HG02870 (cell line): Measurements from ENCODE around the gene RALGPS1.

ENCODE experiments used
- ATAC-seq: cut with Tn5 transposase; IDR thresholded peaks from one replicate; pipeline ENCODE4 v1.9.1; 2021; ENCODE audit warnings: mild to moderate bottlenecking, moderate library complexity; ENCODE audit not compliant: unreplicated experiment

RALGPS1 gene

DNA sequence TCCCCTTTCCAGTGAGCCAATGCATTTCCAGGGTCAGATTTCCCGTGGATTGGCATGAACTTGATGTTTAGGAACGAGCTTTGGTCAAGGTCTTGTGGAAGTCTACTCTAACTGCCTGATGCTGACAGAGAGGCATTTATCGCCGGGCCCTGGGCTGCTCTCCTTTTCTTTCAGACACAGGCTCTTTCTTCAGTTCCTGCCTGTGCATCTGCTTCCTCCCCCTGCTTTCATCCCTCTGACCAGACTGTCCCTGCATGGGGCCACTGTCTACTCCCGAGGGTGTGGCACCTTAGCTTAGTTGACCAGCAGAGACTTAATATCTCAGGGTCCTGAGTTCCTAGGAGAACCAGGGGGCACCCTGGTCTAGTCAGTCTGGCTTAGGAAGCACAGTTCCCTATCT lies 41.2 kb downstream of the RALGPS1 start:
- ATAC-seq, result no peak

DNA sequence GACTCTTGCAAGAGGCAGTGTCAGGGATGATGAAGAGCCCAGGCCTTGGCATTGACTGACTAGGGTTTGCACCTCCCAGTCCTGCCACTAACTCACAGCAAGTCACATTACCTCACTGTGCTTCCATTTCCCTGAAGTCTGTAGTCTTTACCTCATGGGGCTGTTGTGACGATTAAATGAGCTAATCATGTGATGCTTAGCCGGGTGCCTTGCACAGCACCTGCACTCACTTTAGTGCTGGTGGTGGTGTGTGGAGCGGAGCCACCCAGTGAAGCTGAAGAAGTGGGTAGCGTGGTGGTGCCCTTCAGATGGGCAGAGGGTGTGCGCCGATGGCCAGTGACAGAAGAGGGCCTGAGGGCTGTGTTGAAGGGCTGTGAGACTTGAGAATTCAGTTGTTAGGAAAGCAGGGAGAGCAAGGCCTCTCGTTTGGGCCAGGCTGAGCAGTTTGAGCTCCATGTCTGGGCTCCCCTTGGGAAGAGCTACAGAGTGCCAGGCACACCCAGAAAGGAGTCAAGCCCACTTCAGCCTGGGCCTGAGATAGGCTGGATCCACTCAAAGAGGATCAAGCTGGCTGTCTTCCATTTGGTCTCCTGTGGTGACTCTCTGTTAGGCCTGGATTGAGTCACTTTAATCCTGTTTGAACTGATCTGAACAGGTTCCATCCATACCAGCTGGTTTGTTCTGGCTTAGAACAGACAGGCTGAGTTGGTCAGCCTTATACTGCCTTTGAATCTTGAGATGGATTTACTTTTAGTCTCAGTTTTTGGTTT lies 42.5 kb downstream of the RALGPS1 start:
- no peak for ATAC-seq

DNA sequence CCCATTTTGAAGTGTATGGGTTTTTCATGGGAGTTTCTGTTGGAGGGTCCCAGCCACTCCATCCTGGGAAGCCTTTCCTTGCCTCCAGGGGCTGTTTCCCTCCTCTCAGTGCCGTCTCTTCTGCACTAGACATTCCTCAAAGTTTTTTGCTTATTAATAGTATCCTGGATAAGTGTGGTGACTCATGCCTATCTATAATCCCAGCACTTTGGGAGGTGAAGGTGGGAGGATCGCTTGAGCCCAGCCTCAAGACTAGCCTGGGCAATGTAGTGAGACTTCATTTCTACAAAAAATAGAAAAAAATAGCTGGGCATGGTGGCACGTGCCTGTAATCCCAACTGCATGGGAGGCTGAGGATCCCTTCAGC lies 43.1 kb downstream of the RALGPS1 start:
- no peak for ATAC-seq

DNA sequence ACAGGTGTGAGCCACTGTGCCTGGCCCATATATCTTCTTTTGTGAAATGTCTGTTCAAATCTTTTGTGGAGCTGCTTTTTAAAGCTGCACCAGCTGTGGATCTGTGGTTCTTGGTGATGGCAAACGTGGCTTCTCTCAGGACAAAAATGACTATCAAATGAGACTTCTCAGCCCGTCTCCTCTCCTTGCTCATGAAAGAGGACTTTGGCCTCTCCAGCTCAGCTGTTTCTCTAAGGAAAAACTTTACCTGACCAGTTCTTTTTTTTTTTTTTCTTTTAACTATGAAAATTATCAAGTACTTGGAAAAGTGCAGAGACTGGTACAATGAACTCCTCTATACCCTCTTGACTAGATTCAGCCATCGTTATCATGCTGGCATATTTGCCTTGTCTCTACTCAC lies 44.8 kb downstream of the RALGPS1 start:
- ATAC-seq, result no peak

DNA sequence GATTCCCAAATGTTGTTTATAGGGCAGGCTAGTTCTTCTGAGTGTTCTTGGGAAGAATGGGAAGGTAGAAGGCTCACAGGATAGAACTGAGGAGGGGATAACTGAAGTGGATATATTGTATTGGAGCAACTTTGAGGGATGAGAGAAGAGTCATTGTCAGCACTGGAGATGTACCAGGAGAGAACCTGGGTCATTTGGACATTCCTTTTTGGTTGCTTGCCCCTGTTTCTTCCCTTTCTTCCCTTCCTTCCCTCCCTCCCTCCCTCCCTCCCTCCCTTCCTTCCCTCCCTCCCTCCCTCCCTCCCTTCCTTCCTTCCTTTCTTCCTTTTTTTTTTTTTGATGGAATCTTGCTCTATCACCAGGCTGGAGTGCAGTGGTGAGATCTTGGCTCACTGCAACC lies 45.3 kb downstream of the RALGPS1 start:
- no peak for ATAC-seq

DNA sequence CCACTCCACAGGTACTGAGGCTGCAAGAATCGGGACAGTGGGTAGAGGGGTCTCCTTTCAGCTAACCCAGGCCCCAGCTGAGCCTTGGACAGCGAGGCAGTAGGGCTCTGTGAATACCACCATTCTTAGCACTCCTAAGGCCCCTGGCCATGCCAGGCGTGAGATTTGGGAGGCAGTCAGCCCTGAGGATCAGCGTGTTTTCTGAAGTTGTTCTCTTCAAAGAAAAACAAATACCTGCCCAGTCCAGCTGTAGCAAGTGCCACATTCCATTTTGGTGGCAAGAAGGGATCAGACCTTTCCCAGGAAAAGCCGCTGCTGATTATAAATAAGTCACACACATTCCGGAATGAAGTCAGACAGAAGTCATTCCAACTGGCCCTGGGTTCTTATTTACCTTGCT lies 47.8 kb downstream of the RALGPS1 start:
- ATAC-seq, result no peak

DNA sequence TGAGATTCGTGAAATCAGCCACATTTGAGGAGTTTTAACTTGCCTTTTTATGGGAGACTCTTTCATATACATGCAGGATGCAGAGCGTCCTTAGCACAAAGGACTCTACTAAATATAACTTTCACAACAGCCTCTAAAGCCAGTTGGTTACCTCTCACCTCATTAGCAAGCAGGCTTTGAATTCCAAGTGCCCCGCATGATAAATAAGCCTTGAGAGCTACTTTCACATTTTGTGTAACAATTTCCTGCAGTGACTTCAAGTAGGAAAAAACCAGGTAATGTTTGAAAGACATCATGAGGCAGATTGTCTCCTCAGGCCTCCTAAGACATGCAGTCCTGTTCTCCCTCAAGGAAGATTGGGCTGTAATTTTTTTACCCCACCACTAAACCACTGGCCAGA lies 50.5 kb downstream of the RALGPS1 start:
- no peak for ATAC-seq

DNA sequence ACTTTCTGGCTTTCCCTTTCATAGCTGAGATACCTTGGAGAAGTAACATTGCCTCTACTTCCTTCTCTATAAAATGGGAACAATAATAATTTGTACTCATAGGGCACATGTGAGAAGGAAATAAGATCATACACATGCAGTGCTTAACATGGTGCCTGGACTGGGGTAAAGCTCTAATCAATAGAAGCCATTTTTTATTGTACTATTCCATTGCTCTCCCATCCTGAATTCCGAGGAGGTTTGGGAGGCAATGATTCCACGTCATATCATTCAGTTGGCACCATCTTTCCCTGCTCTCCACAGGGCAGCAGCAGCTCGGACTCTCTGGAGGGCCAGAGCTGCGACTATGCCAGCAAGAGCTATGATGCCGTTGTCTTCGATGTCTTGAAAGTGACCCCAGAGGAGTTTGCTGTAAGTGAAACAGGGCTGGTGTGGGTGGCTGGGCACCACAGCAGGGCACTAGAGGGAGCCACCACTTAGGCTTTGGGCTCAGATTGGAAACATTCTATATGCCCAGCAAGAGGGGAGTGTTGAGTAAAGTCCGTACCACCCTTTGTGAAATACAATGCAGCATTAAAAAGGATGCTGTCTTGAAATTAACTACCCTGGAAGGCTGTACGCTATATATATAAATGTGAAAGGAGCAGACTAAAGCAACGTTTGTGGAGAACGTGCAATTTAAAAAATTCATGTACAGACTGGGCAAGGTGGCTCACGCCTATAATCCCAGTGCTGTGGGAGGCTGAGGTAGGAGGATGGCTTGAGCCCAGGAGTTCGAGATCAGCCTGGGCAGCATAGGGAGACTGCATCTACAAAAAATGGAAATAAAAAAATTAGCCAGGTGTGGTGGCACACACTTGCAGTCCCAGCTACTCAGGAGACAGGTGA lies 51.2 kb downstream of the RALGPS1 start:
- ATAC-seq, result no peak

DNA sequence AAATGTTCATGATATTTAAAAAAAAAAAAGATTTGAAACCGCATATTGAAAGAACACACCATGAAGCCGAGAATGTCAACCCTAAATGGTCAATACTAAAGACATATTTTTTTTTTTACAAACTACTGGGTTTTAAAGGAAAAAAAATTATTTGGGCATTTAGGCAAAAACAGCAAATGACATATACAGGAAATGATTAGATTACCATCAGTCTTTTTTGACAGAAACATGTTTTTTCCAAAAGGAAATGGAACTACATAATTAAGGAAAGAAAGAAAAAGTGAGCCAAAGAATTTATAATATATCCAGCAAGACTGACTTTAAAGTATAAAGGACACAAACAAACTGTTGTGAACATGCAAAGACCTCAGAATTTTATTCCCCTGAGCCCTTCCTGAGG lies 56.7 kb downstream of the RALGPS1 start:
- no peak for ATAC-seq

DNA sequence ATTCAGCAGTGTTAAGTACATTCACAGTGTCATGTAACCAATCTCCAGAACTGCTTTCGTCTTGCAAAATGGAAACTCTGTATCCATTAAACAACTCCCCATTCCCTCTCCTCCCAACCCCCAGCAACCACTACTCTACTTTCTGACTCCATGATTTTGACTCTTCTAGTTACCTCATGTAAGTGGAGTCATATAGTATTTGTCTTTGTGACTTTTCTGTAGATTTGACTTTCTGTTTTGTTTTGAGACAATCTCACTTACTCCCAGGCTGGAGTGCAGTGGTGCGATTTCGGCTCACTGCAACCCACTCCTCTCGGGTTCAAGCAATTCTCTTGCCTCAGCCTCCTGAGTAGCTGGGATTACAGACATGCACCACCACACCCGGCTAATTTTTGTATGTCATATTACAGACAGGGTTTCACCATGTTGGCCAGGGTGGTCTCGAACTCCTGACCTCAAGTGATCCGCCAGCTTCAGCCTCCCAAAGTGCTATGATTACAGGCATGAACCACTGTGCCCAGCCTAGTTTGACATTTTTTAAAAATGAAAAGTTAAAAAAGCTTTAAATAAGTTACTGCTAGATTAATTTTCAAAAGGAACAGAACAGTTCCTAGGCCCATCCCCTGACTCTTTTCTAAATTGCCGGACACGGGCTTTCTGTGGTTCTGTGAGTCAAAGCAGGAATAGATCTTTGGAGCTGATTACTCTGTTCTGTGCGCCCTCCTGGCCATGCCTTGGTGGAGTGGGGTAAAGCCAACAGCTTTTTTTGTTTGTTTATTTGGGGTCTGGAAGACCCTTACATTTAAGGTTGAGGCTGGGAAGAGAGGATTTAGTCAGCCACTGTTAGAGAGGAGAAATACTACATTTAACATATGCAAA lies 59.3 kb downstream of the RALGPS1 start:
- no peak for ATAC-seq

DNA sequence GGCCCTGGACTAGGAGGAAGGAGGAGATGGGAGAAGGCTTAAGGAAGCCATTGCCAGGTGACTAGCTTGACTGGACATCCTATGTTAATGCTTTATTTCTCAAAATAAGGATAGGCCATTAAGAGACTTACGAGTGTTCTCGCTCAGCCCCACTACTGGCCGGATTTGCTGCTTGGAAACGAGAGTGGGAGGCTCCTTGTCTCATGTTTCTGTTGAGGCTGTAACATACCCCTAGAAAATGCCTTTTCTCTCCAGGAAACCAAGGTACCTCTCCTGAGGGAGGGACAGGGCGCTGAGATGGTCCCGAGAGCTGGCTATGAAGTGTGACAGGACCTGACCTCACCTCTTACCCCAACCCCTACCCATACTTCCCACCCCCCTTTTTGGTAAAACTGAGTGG lies 60.0 kb downstream of the RALGPS1 start:
- no peak for ATAC-seq

DNA sequence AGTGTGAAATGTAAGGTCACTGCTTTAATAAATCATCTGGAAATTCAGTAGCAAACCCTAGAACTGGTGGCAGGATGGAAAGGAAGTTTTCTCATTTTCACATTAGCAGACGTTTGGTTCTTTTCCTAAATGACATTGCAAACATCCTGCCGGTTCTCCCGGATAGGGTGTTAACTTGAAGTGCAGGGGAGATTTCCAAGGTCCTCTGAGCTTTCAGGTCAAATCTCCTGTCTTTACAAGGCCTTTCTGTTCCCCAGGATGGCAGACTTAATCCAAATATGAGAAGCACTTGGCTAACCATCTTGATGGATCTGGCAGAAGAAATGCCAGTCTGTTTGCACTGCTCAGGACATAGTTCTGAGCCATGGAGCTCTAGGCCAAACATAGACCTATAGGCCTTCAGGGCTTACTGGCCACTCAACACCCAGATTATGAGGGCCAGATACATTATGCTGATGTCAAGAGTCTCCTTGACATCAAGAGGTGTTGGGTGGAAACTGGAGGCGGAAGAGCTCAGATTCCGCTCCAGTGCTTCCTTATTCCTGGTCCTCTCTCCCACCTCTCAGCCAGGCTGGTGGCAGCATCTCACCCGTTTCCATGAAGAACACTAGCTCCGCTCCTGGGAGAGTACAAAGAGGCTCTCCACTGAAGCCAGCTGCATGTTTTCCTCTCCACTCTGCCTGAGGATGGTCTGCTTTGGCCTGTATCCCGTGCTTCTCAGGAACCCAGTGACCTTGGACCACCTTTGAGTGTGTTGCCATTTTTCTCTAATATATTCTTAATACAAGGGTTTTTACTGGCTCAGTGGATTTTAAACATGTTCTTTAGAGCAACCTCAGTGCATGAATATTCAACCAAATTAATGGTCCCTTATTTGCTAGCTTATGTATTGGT lies 61.0 kb downstream of the RALGPS1 start:
- ATAC-seq, result no peak

DNA sequence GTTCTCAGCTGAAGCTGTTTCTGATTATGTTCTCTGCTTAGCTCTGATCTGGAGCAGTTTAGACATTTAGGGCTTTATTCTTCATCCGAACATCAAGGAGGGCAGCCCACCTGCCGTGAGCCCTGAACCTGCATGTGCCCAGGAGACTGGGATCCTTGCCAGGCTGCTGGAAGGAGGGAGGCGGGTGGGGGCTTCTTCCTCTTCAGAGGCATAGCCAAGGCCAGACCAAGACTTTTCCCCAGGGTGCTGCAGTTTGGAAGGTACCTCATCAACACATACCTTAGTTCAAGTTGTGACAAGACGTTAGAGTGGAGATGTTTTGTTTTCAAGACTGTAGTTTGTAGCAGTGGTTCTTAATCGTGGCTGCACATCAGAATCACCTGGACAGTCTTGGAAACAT lies 64.9 kb downstream of the RALGPS1 start:
- no peak for ATAC-seq

DNA sequence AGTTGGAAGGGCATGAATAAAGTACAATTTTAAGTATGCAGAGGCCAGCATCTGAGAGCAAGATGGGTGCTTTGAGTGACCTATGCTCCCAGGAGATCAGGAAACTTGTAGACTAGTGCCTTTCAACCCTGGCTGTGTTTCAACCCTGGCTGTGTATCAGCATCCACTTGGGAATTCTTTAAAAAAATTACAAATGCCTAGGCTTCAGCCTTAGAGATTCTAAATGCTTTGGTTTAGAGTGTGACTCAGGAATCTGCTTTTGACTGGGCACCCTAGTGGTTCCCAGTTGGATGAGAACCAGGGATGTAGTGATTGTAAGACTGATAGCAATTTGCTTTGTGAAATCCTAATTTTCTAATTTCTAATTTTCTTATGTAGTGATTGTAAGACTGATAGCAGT lies 65.6 kb downstream of the RALGPS1 start:
- no peak for ATAC-seq

DNA sequence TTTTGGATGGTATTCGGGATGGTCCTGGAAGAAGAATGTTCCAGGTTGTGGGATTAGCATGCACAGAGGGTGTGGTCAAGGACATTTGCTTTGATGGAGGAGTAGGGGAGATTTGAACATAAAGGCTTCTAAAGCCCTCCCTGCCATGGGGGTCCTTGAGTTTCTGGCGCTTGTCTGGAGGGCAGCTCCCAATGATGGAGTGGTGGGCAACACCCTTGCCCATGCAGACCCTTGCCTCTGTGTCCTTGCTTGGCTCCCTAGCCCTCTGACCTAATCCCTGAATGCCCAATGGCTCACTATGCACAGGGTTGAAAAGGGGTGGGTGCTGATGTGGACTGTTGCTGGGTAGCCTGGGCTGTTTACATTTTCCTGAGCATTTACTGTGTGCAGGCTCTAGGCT lies 66.6 kb downstream of the RALGPS1 start:
- no peak for ATAC-seq

DNA sequence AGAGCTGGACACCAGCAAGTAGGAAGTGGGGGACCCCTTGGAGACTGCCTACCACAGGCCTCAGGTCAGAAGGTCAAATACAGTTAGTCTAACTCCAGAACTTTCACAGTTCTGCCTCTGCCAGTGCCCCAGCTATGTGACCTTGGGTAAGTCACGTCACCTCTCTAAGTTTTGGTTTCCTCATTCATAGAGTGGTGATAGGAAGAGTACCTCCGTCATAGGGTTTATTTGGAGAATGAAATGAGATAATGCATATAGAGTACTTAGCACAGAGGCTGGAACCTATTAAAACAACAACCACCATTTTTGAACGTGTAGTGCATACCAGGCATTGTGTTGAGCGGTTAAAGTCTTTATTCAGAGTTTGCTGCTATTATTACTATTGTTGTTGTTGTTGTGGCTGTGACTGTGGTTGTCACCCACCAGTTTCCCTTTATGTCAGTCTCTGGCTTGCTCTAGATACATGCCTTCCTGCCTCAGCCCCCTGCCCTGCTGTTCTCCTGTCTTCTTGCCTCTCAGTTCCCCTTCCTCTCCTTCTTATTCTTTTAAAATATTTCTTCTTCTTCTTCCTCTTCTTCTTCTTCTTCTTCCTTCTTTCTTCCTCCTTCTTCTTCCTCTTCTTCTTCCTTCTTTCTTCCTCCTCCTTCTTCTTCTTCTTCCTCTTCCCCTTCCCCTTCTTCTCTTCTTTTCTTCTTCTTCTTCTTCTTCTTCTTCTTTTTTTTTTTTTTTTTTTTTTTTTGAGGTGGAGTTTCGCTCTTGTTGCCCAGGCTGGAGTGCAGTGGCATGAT lies 67.8 kb downstream of the RALGPS1 start:
- no peak for ATAC-seq

DNA sequence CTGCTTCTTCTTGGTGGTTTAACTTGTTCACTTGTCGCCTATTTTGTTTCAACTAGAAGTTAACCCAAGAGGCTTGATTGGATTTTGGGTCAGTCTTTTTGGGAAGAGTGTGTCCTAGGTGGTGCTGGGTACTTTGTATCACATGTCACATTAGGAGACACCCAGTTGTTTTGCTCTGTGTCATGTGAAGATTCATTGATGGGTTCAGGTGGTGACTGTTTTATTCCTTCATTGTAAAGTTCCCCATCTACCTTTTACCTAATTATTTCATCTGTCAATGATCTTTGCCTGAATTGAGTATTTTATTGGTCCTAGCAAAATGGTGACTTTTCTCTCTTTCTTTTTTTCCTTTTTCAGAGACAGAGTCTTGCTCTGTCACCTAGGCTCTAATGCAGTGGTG lies 69.2 kb downstream of the RALGPS1 start:
- no peak for ATAC-seq

DNA sequence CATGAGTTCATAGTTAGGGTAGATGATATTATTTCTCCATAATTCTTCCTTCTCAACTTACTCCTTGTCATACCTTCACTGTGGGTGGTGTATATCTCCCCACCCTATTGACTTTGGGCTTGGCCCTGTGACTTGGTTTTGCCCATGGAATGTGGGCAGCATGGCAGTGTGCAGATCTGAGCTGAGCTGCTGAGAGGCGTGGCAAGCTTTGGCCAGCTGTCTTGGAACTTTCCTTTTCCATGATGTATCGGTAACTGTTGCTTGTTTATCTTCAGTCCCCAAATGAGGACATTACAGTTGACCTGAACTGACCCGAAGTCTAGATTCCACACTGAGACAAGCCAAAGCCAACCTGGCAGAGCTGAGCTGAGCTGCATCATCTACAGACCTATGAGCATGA lies 70.4 kb downstream of the RALGPS1 start:
- ATAC-seq, result no peak

DNA sequence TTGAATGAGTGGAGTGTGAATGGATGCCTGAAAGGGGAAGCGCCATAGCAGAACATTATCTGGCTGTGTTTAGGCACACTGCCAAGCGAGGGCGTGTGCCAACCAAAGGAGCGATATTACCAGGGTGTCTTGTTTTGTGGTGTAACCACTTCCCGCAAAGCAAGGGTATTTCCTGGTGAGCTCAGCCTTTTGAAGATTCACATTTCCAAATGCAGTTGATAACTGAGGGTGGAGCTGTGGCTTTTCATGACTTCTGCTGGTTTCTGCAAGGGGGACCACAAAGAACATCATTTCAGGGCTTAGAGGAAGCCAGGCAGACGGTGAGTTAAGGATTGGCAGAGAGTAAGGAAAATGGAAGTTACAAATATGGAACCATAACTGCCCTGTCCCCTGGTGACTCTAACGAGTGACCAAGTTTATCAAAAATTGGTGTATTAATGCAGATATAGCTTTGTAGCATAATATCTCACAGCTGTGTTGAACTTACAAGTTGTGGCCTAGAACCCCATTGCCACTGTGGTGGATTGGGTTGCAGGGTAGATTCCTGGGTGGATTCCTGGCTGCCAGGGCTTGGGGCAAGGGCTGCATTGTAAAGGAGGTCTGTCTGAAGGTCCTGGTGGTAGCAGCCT lies 71.4 kb downstream of the RALGPS1 start:
- no peak for ATAC-seq
